Measurements from ENCODE around the gene ADAMTS9. TPM values are rescaled to one million over a fixed set of nuclear protein-coding genes. Genes with fewer than 3 reads are reported as not detected.

The ADAMTS9 gene
- total RNA-seq, 4 donors from 2014 or later: 136 to 1,116 (median 230) TPM

GRCh38 chr3:64726414-64727090, 38.8 kb upstream of the ADAMTS9 start:
- ATAC-seq (ENCODE audit: low FRiP score) (no peak), DNase-seq (ENCODE audit: low spot score) (no peak)
- no peak for TF ChIP-seq CTCF (IDR thresholded peaks at IDR 0.05)

DNA sequence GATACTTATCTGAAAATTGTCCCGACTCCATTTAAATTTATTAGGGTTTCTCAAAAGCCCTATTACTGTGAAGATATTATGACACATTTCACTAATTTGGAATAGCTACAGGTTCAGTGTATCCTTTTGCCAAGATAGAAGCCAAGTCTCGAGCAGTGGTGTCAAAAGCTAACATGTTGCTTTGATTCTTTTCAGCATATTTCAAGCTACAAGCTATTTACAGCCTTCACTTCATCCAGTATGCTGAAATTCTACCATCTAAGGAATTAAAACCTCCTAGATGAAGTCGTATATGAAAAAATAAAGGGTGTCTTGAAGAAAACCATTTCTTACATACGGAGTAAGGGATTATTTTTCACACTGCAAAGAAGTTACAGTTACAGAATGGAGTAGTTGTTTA, 31.2 kb upstream of the ADAMTS9 start:
- no peak for ATAC-seq (ENCODE audit: low FRiP score)
- no peak for TF ChIP-seq CTCF (IDR thresholded peaks at IDR 0.05)
- DNase-seq (ENCODE audit: low spot score): no peak

GRCh38 chr3:64717872-64718613, 30.2 kb upstream of the ADAMTS9 start:
- ATAC-seq (ENCODE audit: low FRiP score) (peak; percentile 60), DNase-seq (ENCODE audit: low spot score) (no peak)
- no peak for TF ChIP-seq CTCF (IDR thresholded peaks at IDR 0.05)

- no peak for TF ChIP-seq CTCF (IDR thresholded peaks at IDR 0.05)
- no peak for DNase-seq (ENCODE audit: low spot score)
- no peak for ATAC-seq (ENCODE audit: low FRiP score)
Observed at GRCh38 chr3:64717411-64717810, 29.6 kb upstream of the ADAMTS9 start.

DNA sequence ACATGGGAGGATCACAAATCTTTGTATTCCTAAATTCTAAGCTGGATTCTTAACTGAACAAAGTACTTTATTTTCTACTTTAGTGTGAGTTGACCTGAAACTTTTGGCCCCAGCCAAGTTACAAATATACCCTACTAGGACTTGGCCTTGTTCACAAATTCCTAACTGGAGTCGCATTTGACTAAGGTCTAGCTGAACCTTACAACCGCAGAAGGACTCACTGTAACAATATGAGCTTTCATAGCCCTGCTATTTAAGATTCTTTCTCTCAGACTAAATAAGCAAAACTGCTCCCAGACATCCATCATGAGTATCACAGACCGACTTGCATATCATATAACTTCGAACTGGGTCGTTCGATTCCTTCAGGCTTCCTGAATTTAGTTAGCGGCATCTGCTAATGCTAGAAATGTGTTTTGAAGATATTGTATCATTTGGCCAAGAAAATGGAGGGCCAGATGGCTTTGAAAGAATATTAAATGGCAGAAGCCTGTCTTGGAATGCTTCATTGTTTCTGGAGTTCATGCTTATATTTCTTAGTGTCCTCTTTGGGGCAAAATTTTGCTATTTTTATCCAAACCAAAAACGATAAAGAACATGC, 28.4 kb upstream of the ADAMTS9 start:
- ATAC-seq (ENCODE audit: low FRiP score) (no peak), DNase-seq (ENCODE audit: low spot score) (no peak)
- TF ChIP-seq CTCF (IDR thresholded peaks at IDR 0.05): no peak

DNA sequence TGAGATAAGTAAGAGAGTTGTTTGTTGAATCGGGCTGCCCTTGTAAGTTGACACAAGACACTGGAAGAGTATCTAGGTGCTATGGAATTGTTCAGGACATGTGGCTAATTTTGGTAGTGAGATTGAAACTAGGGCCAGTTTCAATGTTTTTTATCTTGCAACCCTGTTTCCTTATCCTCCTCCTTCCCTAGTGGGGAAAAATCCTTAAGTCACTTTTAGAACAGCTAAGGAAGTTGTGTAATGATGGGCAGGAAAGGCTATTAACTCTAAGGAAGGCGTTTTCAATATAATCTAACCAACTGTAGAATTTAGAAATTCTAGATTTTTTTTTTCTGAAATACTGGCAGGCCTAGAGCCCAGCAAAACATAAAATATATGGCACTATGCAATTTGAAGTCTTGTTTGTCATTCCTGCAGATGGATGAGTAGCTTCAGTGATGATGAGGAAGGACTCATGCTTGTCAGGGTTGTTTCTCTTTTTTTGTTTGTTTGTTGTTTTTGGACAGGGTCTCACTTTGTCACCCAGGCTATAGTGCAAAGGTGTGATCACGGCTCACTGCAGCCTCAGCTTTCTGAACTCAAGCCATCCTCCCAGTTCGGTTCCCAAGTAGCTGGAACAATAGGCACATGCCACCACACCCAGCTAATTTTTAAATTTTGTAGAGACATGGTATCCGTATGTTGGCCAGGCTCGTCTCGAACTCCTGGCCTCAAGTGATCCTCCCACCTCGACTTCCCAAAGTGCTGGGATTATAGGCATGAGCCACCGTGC, 27.6 kb upstream of the ADAMTS9 start:
- no peak for TF ChIP-seq CTCF (IDR thresholded peaks at IDR 0.05)
- DNase-seq (ENCODE audit: low spot score): no peak
- no peak for ATAC-seq (ENCODE audit: low FRiP score)
